Keratinocyte (primary cell): ENCODE measurements around the gene SEC14L2. TPM values are rescaled to one million over a fixed set of nuclear protein-coding genes. Genes with fewer than 3 reads are reported as not detected.

Source experiments
- DNase-seq: peaks from one replicate; pipeline ENCODE4 v3.0.0-alpha.2; 2011; ENCODE audit warnings: low read depth, missing footprints, low spot score
- FAIRE-seq: peaks from 2 replicates; lab custom pipeline; 2011; peaks lifted over from hg19 to GRCh38; lab: Jason Lieb, UNC
- H2AFZ ChIP-seq: 2 replicates; pipeline ENCODE4 v1.6.0; 2012; ENCODE audit warnings: low read length, control low read depth, inconsistent platforms; ENCODE audit not compliant: control insufficient read depth
- H3K27ac ChIP-seq: 2 replicates; pipeline ENCODE4 v1.5.1; 2011; ENCODE audit warnings: low read length; ENCODE audit not compliant: control insufficient read depth, insufficient read depth
- H3K27me3 ChIP-seq: 3 replicates; pipeline ENCODE4 v1.6.0; 2011; ENCODE audit warnings: low read length; ENCODE audit not compliant: control insufficient read depth, insufficient read depth; ENCODE audit errors: extremely low read depth
- H3K36me3 ChIP-seq, 2 experiments: 2 replicates in 1 of 2; 3 replicates in 1 of 2; pipeline ENCODE4 v1.5.1; 2011; ENCODE audit warnings: low read length in 2 of 2, mild to moderate bottlenecking in 1 of 2; ENCODE audit not compliant: control insufficient read depth in 2 of 2, insufficient read depth in 2 of 2; ENCODE audit errors: extremely low read depth in 1 of 2
- H3K4me1 ChIP-seq: 3 replicates; pipeline ENCODE4 v1.5.1; 2011; ENCODE audit warnings: low read length; ENCODE audit not compliant: control insufficient read depth, insufficient read depth; ENCODE audit errors: extremely low read depth
- H3K4me2 ChIP-seq: 3 replicates; pipeline ENCODE4 v1.6.0; 2011; ENCODE audit warnings: low read depth, low read length; ENCODE audit not compliant: control insufficient read depth, insufficient read depth; ENCODE audit errors: extremely low read depth
- H3K4me3 ChIP-seq, 3 experiments: fragments of 200-600 bp in 1 of 3; sonication (generic) in 1 of 3; 2 replicates in 2 of 3; 3 replicates in 1 of 3; pipeline ENCODE4 v1.5.1; 2011 to 2016; ENCODE audit warnings: low read length in 3 of 3, mild to moderate bottlenecking in 3 of 3, control low read depth in 2 of 3, inconsistent platforms in 1 of 3, low read depth in 1 of 3, mixed read lengths in 1 of 3, mixed run types in 1 of 3, moderate library complexity in 1 of 3; ENCODE audit not compliant: control insufficient read depth in 2 of 3, insufficient read depth in 2 of 3; ENCODE audit errors: extremely low read depth in 1 of 3
- H3K79me2 ChIP-seq: 2 replicates; pipeline ENCODE4 v1.6.0; 2012; ENCODE audit warnings: low read length; ENCODE audit not compliant: control insufficient read depth, insufficient read depth
- H3K9ac ChIP-seq: 3 replicates; pipeline ENCODE4 v1.6.0; 2011; ENCODE audit warnings: low read length; ENCODE audit not compliant: control insufficient read depth, insufficient read depth; ENCODE audit errors: extremely low read depth
- H3K9me1 ChIP-seq: 3 replicates; pipeline ENCODE4 v1.6.0; 2011; ENCODE audit warnings: low read length; ENCODE audit not compliant: control insufficient read depth, insufficient read depth; ENCODE audit errors: extremely low read depth
- H3K9me3 ChIP-seq: 2 replicates; pipeline ENCODE4 v1.5.1; 2012; ENCODE audit warnings: low read depth, low read length; ENCODE audit not compliant: control insufficient read depth
- H4K20me1 ChIP-seq: 3 replicates; pipeline ENCODE4 v1.6.0; 2011; ENCODE audit warnings: low read length; ENCODE audit not compliant: control insufficient read depth, insufficient read depth; ENCODE audit errors: extremely low read depth
- CTCF ChIP-seq, 3 experiments: IDR thresholded peaks in 1 of 3; conservative IDR thresholded peaks in 1 of 3; optimal IDR thresholded peaks in 1 of 3; 2 replicates in 2 of 3; 3 replicates in 1 of 3; pipeline versions ENCODE3 to v1.5.1; 2011; ENCODE audit warnings: low read length in 3 of 3, mild to moderate bottlenecking in 3 of 3, moderate library complexity in 2 of 3, control low read depth in 1 of 3, inconsistent platforms in 1 of 3; ENCODE audit not compliant: insufficient read depth in 2 of 3; ENCODE audit errors: extremely low read depth in 1 of 3
- EZH2 ChIP-seq: IDR thresholded peaks from one replicate; pipeline ENCODE4 v1.6.1; 2012; ENCODE audit warnings: inconsistent platforms, mild to moderate bottlenecking, low read length, moderate library complexity
- dilution Hi-C: fragments of 300-500 bp; cut with MboI; formaldehyde crosslinking; loops from one replicate; pipeline ENCODE4 v1.7.0; 2020; ENCODE audit warnings: low sequenced_read_pairs; ENCODE audit not compliant: extremely low pct_ligation_motif_present
- polyA plus RNA-seq, 5 experiments: library from polyadenylated mRNA; depleted of rRNA in 3 of 5; stranded (reverse) in 3 of 5; stranded (forward) in 1 of 5; unstranded in 1 of 5; fragments of >200 nt; gene quantifications; 1 replicate in 1 of 5; 2 replicates in 3 of 5; 3 replicates in 1 of 5; pipeline versions ENCODE4 v1.2.1 to v1.2.3, GENCODE V29; 2011 to 2012; ENCODE audit warnings: missing spikeins in 2 of 5, low read depth in 1 of 5, low replicate concordance in 1 of 5

SEC14L2 gene
- polyA plus RNA-seq, 1 donor (not counting 4 experiments of a cell fraction or from before 2014, with no cell fraction given), result 103 TPM

GRCh38 chr22:30420347-30421125 lies 23.7 kb downstream of the SEC14L2 start:
- DNase-seq, result no peak
- Histone ChIP-seq H3K9me3 (no peaks in the 10 kb centered on the region), H4K20me1 (no peaks in the 10 kb centered on the region), H3K79me2 (no peaks in the 10 kb centered on the region), H3K9ac (no peak overlapping the region), H3K4me1 (peaks cover 67% of the 10 kb centered on the region), H3K27ac (peak overlapping the region; percentile 56), H3K4me2 (peak overlapping the region; percentile 62), H3K4me3 (no peak overlapping the region), H2AFZ (no peak overlapping the region), H3K9me1 (no peaks in the 10 kb centered on the region), H3K27me3 (no peaks in the 10 kb centered on the region), H3K36me3 (peaks cover 25 to 43% of the 10 kb centered on the region in 2 experiments)
- FAIRE-seq, result peak; percentile 73
- TF ChIP-seq EZH2, result no peak
- TF ChIP-seq CTCF (optimal IDR thresholded peaks at IDR 0.05 in 1 of 3, IDR thresholded peaks at IDR 0.05 in 1 of 3, conservative IDR thresholded peaks at IDR 0.05 in 1 of 3; ENCODE audit: extremely low read depth in 1 of 3, insufficient read depth in 2 of 3, low read length in 3 of 3), result no peak
- dilution Hi-C loops, result no loop called here

- Histone ChIP-seq H3K4me2 (no peak overlapping the region), H3K9ac (peak overlapping the region; percentile 89), H3K27ac (peak overlapping the region; percentile 95), H3K36me3 (peaks cover 15 to 30% of the 10 kb centered on the region in 2 experiments), H3K27me3 (no peaks in the 10 kb centered on the region), H4K20me1 (no peaks in the 10 kb centered on the region), H3K9me3 (no peaks in the 10 kb centered on the region), H3K9me1 (no peaks in the 10 kb centered on the region), H2AFZ (no peak overlapping the region), H3K79me2 (no peaks in the 10 kb centered on the region), H3K4me3 (no peak overlapping the region), H3K4me1 (peaks cover 65% of the 10 kb centered on the region)
- TF ChIP-seq EZH2, result no peak
- no peak for TF ChIP-seq CTCF (optimal IDR thresholded peaks at IDR 0.05 in 1 of 3, IDR thresholded peaks at IDR 0.05 in 1 of 3, conservative IDR thresholded peaks at IDR 0.05 in 1 of 3; ENCODE audit: extremely low read depth in 1 of 3, insufficient read depth in 2 of 3, low read length in 3 of 3)
- DNase-seq (no peak), FAIRE-seq (no peak)
- dilution Hi-C loops, result no loop called here
Observed at GRCh38 chr22:30421695-30422480, 25.1 kb downstream of the SEC14L2 start.
